Non-pigmented ciliary epithelial cell (primary cell): Measurements from ENCODE around the gene IPMK.
"Not testable (repeated sequence)": the region's sequence is repeated elsewhere in the genome, so short reads cannot be mapped to it uniquely, and the experiment has no call there.

Source experiments
- DNase-seq: peaks from one replicate; pipeline ENCODE4 v3.0.0-alpha.2; 2010; ENCODE audit warnings: low read depth

Gene IPMK

DNA sequence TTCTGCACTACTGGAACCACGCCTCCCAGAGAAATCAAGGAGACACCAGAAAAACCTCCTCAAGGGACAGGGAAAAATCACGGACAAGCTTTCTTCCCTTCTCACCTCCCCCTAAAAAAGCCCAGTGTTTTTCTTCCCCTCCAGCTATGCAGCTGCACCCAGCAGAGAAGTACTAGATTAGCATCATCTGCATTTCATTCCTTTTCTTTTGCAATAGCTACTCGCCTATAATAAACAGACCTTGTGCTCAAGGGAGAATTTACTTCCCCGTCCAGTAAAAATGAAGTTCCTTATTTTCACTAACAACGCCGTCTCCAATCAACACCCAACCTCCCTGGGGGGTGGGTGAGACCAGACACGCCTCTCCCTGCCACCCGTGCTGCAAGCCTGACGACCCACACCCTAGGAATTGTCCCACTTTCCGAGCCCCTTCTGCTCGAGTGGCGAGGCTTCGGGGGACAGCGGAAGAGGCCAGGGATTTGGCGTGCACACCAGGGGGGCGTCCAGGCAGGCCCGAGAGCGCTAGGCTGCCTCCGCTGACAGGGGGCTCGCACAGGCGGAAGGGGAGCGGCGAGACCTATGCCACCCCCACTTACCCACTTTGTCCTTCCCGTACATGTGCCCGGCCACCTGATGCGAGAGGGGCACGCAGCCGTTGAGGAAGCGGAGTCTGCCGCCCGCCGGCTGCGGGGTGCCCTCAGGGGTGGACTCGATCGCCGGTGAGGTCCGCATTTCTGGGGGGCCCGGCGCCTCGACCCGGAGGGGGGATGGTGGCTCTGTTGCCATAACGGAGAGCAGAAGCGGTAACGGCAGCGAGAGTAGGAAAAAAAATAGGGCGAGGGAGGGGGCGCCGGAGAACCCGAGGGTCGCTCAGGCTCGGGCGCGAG lies 625 bp downstream of the IPMK start:
- DNase-seq, result no peak

DNA sequence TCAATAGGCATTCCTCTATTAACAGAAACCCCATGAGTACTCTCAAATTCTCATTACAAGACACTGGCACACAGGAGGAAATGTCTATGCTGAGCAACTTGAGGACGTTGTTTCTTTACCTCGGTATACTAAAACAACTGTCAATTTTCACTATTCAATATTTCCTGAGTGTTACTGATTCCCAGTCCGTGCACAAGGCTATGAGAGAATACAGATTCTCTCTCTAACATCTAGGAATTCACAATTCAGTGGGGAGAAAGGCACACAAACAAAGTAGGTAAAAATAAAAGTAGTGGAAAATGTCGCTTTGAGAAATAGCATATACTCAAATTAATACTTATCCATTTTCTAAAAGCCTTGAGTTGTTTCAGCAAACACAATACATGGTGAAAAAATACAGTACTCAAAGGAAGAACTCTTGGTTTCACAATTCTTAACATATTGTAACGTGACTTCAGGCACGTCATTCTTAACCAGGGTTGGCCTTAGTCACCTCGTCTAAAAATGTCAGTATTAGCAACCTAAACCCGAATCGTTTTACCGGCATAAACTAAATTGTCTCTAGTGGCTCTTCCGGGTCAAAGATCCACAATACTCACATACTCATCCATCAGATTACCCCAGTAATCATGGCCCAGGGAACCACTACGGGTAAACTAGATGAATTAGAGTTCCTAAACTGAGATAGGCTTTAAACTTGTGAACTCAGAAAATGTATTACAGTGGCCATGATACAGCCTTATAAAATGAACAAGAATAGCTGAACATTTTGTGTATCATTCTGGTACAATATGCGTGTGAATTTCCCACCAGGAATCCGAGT lies 1.5 kb downstream of the IPMK start:
- DNase-seq, result no peak

DNA sequence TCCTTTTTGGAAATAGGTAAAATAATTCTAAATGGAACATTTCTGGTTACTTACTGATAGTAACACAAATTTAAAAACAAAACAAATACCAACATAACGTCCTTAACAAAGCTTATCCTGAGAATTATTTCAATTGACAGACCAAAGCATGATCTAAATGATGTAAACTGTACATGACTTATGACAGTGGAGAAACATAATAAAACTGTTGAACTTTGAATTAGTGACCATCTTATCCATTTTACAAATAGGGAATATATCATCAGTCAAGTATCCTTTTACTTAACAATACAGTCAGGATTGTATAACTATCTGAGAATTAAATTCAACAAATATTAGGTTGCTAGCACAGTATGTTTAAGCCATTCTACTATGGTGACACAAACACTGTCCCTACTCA lies 2.4 kb downstream of the IPMK start:
- DNase-seq, result no peak

DNA sequence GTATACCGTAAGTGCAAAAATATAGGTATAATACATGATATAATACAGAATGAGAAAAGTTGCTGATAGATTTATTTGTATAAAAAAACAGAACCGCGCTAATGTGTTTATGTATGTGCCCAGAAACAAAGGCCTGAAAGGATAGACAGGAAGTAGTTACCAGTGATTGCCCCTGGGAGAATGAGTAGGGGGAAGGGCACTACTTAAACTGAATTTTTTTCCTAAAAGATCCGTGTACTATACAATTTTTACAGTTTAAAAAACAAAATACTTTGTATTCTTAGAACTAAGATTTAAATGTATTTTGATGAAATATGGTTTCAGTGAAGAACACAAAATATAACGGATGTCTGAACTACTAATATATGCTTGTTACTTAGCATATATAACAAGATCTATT lies 2.9 kb downstream of the IPMK start:
- no peak for DNase-seq

DNA sequence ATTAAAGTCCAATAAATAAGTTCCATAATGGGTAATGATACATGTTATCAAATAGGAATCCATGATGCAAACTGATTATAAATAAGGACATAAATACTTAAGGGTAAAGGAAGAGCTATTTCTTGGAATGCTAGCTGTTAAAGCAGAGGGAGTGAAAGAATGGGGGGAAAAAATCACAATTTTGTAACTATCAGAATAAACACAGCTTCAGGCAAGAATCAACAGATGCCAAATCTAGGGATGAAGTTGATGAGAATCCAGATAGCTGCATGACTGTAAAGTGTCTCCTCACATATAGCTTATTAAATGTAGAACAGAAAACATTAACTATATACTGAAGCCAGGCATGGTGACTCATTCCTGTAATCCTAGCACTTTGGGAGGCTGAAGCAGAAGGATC lies 4.9 kb downstream of the IPMK start:
- no peak for DNase-seq

DNA sequence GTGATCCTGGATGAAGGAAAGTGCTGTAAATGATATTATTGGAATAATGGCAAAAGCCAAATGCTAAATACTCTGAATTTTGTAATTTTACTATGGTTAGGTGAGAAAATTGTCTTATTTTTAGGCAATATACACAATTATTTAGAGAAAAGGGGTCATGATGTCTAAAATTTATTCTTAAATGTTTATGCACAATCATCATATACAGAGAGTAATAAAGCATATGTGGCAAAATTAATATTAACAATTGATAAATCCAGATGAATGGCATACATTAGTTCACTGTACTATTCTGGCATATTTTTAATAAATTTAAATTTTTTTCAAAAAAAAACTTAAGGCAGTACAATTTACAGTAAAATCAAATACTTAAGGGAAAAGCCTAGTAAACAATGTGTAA lies 7.4 kb downstream of the IPMK start:
- no peak for DNase-seq

DNA sequence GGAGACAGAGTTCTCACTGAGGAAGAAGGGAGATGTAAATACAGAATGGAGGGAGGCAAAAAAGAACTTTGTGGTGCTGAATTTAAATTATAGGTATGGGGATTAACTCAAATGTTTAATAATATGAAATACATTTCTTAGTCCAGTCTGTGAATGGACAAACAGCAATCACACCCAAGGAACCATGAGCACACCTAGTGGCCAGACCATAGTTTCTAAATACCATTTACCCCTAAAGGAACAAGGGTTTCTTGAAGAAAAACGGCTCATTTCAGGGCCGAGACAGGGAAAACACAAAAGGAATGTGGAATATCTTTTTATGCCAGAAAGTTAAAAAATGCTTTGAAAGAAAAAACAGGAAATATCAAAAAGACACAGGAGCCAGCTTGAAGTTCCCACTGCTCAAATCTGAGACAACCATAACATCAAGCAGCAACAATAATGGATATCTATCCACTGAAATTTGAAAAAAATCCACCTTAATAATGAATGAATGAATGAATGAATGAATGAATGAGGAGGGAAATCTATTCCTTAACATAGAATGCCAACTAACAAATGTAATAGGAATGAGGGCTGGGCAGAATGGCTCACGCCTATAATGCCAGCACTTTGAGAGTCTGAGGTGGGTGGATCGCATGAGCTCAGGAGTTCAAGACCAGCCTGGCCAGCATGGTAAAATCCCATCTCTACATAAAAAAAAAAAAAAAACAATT lies 8.6 kb downstream of the IPMK start:
- DNase-seq, result no peak

DNA sequence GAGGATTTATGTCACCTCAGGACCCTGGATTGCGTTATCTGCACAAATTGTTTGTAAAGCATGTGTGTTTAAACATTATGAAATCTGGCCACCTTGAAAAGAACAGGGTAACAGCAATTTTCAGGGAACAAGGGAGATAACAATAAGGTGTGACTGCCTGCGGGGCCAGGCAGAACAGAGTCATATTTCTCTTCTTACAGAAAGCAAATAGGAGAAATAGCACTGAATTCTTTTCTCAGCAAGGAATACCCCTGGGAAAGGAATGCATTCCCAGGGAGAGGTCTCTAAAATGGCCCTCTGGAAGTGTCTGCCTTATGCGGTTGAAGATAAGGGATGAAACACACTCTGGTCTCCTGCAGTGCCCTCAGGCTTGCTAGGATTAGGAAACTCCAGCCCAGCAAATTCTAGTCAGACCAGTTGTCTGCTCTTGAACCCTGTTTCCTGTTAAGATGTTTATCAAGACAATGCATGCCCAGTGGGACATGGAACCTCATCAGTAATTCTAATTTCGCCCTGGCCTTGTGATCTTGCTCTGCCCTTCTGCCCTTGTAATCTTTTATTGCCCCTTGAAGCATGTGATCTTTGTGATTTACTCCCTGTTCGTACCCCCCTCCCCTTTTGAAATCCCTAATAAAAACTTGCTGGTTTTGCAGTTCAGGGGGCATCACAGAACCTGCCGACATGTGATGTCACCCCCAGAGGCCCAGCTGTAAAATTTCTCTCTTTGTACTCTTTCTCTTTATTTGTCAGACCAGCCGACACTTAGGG lies 11.5 kb downstream of the IPMK start:
- not testable (repeated sequence) for DNase-seq

DNA sequence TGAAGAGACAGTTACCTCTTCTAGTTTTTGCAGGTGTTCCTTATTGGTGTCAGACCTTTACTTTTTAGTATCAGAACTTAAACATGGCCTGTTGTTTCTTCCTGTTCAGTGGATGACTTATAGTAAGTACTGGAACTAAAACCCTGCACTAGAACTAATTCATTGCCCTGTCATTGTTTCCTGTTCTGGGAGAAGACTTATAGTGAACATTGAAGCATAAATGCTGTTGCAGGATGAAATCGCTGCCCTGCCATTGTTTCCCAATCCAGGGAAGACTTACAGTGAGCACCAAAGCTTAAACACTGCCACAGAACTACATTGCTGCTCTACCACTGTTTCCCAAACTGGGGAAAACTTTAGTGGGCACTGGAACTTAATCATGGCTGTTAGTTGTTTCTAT lies 13.1 kb downstream of the IPMK start:
- no peak for DNase-seq

DNA sequence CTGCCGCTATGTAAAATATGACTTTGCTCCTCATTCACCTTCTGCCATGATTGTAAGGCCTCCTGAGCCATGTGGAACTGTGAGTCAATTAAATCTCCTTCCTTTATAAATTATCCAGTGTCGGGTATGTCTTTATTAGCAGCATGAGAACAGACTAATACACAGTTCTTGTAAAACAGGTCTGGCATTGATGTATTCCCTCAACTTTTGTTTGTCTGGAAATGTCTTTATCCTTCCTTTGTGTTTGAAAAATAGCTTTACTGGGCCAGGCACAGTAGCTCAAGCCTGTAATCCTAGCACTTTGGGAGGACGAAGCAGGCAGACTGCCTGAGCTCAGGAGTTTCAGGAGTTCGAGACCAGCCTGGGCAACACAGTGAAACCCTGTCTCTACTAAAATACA lies 14.5 kb downstream of the IPMK start:
- DNase-seq, result no peak

DNA sequence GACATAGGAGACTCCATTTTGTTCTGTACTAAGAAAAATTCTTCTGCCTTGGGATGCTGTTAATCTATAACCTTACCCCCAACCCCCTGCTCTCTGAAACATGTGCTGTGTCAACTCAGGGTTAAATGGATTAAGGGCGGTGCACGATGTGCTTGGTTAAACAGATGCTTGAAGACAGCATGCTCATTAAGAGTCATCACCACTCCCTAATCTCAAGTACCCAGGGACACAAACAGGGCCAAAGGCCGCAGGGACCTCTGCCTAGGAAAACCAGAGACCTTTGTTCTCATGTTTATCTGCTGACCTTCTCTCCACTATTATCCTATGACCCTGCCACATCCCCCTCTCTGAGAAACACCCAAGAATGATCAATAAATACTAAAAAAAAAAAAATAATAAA lies 23.0 kb downstream of the IPMK start:
- not testable (repeated sequence) for DNase-seq

DNA sequence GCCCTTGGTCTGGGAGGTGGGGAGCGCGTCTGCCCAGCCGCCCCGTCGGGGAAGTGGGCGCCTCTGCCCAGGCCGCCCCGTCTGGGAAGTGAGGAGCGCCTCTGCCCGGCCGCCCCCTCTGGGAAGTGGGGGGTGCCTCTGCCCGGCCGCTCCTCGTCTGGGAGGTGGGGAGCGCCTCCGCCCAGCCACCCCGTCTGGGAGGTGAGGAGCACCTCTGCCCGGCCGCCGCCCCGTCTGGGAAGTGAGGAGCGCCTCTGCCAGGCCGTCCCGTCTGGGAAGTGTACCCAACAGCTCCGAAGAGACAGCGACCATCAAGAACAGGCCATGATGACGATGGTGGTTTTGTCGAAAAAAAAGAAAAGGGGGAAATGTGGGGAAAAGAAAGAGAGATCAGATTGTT lies 23.5 kb downstream of the IPMK start:
- DNase-seq, result not testable (repeated sequence)

DNA sequence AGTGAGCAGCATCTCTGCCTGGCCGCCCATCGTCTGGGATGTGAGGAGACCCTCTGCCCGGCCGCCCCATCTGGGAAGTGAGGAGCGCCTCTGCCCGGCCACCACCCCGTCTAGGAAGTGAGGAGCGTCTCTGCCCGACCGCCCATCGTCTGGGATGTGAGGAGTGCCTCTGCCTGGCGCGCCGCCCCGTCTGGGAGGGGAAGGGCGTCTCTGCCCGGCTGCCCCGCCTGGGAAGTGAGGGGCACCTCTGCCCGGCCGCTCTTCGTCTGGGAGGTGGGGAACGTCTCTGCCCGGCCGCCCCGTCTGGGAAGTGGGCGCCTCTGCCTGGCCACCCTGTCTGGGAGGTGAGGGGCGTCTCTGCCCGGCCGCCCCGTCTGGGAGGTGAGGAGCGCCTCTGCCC lies 23.9 kb downstream of the IPMK start:
- DNase-seq, result not testable (repeated sequence)

DNA sequence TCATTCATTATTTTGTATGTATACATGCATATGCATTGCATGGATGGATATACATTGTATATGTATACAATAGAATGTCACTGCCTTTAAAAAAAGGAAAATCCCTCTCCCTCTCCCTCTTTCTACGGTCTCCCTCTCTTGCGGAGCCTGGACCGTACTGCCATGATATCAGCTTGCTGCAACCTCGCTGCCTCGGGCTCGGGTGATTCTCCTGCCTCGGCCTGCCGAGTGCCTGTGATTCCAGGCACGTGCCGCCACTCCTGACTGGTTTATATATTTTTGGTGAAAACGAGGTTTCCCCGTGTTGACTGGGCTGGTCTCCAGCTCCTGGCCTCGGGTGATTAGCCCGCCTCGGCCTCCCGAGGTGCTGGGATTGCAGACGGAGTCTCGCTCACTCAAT lies 24.4 kb downstream of the IPMK start:
- no peak for DNase-seq

DNA sequence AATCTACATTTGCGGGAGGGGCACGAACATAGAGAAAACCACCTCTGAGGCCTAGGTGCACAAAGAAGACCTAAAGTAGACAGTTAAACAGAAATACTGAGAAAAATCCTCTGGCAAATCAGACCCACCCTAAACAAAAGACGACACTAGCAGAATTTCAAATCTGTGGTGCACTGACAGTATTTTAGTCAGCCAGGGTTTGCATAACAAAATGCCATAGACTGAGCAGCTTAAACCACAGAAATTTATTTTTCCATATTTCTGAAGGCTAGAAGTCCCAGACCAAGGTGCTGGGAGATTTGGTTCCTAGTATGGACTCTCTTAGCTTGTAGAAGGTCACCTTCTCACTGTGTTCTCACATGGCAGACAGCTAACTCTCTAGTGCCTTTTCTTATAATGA lies 26.3 kb downstream of the IPMK start:
- DNase-seq, result peak; percentile 28

DNA sequence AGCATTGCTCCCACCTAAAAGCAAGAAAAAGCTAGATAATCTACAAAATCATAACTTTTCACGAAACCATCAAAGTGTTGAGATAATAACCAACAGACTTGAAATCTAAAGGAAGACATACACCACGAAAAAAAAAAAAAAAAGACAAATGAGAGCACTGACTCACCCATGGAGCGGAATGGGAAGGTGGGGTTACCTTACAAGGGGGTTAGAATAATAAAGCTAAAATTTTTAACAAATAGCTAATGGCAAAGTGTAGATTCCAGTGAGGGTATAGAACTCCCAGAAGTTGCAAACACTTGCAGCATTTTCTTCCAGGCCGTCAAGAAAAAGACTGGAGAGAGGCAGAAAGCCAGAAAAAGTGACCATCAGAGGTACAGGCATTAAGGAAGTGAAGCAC lies 27.2 kb downstream of the IPMK start:
- DNase-seq, result no peak

DNA sequence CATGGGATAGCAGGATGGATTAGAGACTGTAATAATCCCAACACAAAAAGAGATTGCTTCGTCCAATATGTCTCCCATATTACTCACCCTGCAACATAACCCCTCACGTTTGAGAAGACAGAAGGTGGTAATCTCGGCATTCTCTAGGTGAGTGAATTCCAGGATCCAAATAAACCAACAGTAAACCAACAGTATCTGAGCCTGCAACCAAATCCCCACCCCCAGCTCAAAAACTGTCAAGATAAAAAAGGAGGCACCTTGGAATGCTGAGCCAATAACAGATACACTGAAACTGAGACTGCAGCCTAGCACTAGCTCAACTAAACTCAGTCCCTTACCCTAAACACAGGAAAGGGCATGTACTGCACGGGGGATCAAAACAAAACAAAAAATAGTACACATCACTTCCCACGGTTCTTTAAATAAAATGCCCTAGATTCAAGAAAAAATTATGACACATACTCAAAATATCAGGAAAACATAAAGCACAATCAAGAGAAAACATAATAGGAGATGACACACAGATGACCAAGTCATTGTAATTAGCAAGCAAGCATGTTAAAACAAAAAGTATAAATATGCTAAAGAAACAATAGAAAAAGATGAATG lies 28.0 kb downstream of the IPMK start:
- no peak for DNase-seq

DNA sequence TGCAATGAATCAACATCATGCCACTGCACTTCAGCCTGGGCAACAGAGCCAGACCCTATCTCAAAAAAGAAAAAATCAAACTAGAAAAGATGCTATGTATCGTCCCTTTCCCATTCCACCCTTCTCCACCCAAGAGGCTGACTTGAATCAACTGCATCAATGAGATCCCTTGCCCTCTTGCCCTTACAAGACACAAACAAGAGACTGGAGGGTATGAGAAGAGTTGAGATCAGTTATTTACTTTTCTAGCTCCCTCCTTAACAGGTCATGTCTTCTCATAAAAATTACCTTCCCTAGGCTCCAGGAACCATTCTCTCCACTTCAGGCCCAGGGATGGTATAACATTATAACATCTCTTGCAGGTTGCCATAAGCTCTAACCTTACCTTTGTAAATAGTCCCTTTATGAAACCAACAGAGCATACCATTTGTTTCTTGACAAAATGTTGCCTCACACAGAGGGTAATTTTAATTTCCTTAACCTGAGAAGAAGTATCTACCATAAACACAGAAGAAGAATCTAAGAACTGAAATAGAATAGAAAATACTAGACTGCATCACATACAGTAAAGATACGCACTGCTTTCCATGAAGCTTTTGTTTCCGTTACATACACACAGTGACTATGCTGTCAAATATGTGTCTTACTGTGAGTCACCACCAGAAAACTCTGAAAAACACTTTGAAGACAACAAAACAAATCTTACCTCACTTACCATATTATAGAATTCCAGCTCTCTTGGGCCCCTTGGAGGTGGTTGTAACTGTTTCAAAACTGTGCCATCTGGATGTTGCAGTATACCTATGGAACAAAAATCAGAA lies 30.5 kb downstream of the IPMK start:
- peak; percentile 88 for DNase-seq

DNA sequence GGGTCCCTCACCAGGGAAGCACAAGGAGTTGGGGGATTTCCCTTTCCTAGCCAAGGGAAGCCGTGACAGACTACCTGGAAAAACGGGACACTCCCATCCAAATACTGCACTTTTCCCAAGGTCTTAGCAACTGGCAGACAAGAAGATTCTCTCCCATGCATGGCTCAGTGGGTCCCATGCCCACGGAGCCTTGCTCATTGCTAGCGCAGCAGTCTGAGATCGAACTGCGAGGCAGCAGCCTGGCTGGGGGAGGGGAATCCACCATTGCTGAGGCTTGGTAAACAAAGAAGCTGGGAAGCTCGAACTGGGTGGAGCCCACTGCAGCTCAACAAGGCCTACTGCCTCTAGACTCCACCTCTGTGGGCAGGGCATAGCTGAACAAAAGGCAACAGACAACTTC lies 37.8 kb downstream of the IPMK start:
- not testable (repeated sequence) for DNase-seq

DNA sequence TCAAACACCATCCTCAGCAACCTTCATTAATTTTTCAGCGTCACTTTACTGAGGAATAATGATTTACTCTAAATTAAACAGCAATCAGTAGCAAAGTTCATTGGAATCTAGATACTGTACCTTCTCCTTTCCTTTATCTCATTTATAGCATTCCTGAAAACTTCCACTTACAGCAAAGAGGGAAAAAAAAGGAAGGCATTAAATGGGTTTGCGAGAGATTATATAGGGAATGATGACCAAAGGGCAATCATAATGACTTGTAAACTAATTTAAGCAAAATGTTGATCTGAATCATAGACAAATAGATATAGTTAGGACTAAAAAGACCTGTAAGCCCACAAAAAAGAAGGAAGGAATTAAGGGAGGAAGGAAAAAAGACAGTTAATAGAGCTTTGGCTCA lies 42.0 kb downstream of the IPMK start:
- DNase-seq, result no peak
